Ectodermal cell (in vitro differentiated cells): ENCODE measurements around the gene ENGASE.
A peak's percentile ranks its signal among the peaks of the same experiment; 100 is the strongest.
"Not testable (repeated sequence)": the region's sequence is repeated elsewhere in the genome, so short reads cannot be mapped to it uniquely, and the experiment has no call there.

Source experiments
- H3K27ac ChIP-seq: 2 replicates; pipeline ENCODE4 v1.7.0; 2013; ENCODE audit warnings: mild to moderate bottlenecking, low read depth, low read length; ENCODE audit not compliant: insufficient read depth, poor library complexity, severe bottlenecking
- H3K27me3 ChIP-seq: 2 replicates; pipeline ENCODE4 v1.7.0; 2013; ENCODE audit warnings: mild to moderate bottlenecking, low read length; ENCODE audit not compliant: insufficient read depth, control insufficient read depth, poor library complexity, severe bottlenecking
- H3K36me3 ChIP-seq: one replicate; pipeline ENCODE4 v1.7.0; 2013; ENCODE audit warnings: low read length; ENCODE audit not compliant: control insufficient read depth, insufficient read depth
- H3K4me1 ChIP-seq: one replicate; pipeline ENCODE4 v1.7.0; 2013; ENCODE audit warnings: low read length; ENCODE audit not compliant: control insufficient read depth, insufficient read depth
- H3K4me3 ChIP-seq: 2 replicates; pipeline ENCODE4 v1.7.0; 2013; ENCODE audit warnings: low read depth, low read length, control low read depth; ENCODE audit not compliant: insufficient read depth
- H3K9me3 ChIP-seq: 2 replicates; pipeline ENCODE4 v1.7.0; 2013; ENCODE audit warnings: mild to moderate bottlenecking, low read length, moderate library complexity; ENCODE audit not compliant: control insufficient read depth
- WGBS, 2 experiments: methylation state at CpG; one replicate each; pipeline ENCODE4 v1.1.7; 2013; ENCODE audit warnings: missing lambda C conversion rate in 2 of 2; 5-methylcytosine and 5-hydroxymethylcytosine counted together

Gene ENGASE

GRCh38 chr17:79071161-79071740, 3.4 kb upstream of the ENGASE start:
- Histone ChIP-seq H3K27ac (no peak overlapping the region), H3K27me3 (peaks cover 8% of the 10 kb centered on the region), H3K4me1 (no peaks in the 10 kb centered on the region), H3K9me3 (no peaks in the 10 kb centered on the region), H3K4me3 (no peak overlapping the region), H3K36me3 (no peaks in the 10 kb centered on the region)
- 86 to 89% methylated on average over 6 of the region's 6 CpGs for WGBS, 2 experiments

GRCh38 chr17:79072544-79072943, 2.1 kb upstream of the ENGASE start:
- Histone ChIP-seq H3K4me3 (no peak overlapping the region), H3K4me1 (no peaks in the 10 kb centered on the region), H3K27me3 (peaks cover 8% of the 10 kb centered on the region), H3K9me3 (no peaks in the 10 kb centered on the region), H3K27ac (no peak overlapping the region), H3K36me3 (no peaks in the 10 kb centered on the region)
- WGBS, 2 experiments = 92 to 93% methylated on average over 10 of the region's 10 CpGs

- no peaks in the 10 kb centered on the region for H3K4me1 ChIP-seq
- no peaks in the 10 kb centered on the region for H3K9me3 ChIP-seq
- H3K4me3 ChIP-seq = no peak overlapping the region
- no peak overlapping the region for H3K27ac ChIP-seq
- no peaks in the 10 kb centered on the region for H3K36me3 ChIP-seq
- peaks cover 8% of the 10 kb centered on the region for H3K27me3 ChIP-seq
- WGBS, 2 experiments = 89 to 91% methylated on average over 8 of the region's 8 CpGs
These were observed 1.5 kb upstream of the ENGASE start for GRCh38 chr17:79073016-79073705.

GRCh38 chr17:79073706-79074088, 927 bp upstream of the ENGASE start:
- Histone ChIP-seq H3K4me3 (no peak overlapping the region), H3K36me3 (no peaks in the 10 kb centered on the region), H3K9me3 (no peaks in the 10 kb centered on the region), H3K27me3 (peaks cover 8% of the 10 kb centered on the region), H3K4me1 (no peaks in the 10 kb centered on the region), H3K27ac (no peak overlapping the region)
- 95 to 96% methylated on average over 6 of the region's 6 CpGs for WGBS, 2 experiments

- WGBS, 2 experiments = 79 to 82% methylated on average over 22 of the region's 22 CpGs
- not testable (repeated sequence) for H3K27me3 ChIP-seq, H3K36me3 ChIP-seq, H3K9me3 ChIP-seq, H3K27ac ChIP-seq, H3K4me3 ChIP-seq, H3K4me1 ChIP-seq
These were observed 439 bp upstream of the ENGASE start for GRCh38 chr17:79074121-79074648.

GRCh38 chr17:79075446-79075750, 774 bp downstream of the ENGASE start:
- H3K4me1 ChIP-seq = no peaks in the 10 kb centered on the region
- H3K27ac ChIP-seq = no peak overlapping the region
- no peaks in the 10 kb centered on the region for H3K9me3 ChIP-seq
- peak overlapping the region; percentile 64 for H3K4me3 ChIP-seq
- H3K36me3 ChIP-seq = peaks cover 5% of the 10 kb centered on the region
- WGBS, 2 experiments = 48 to 50% methylated on average over 6 of the region's 6 CpGs
- H3K27me3 ChIP-seq = peaks cover 8% of the 10 kb centered on the region

GRCh38 chr17:79075861-79076406, 1.3 kb downstream of the ENGASE start:
- Histone ChIP-seq H3K9me3 (no peaks in the 10 kb centered on the region), H3K27ac (no peak overlapping the region), H3K4me1 (no peaks in the 10 kb centered on the region), H3K27me3 (peaks cover 8% of the 10 kb centered on the region), H3K36me3 (peaks cover 8% of the 10 kb centered on the region), H3K4me3 (peak overlapping the region; percentile 64)
- 83 to 84% methylated on average over 9 of the region's 9 CpGs for WGBS, 2 experiments

GRCh38 chr17:79077587-79077986, 3.0 kb downstream of the ENGASE start:
- Histone ChIP-seq H3K4me1 (peaks cover 3% of the 10 kb centered on the region), H3K27ac (no peak overlapping the region), H3K36me3 (peaks cover 8% of the 10 kb centered on the region), H3K4me3 (no peak overlapping the region), H3K9me3 (no peaks in the 10 kb centered on the region), H3K27me3 (peaks cover 8% of the 10 kb centered on the region)
- 95 to 97% methylated on average over 12 of the region's 12 CpGs for WGBS, 2 experiments

GRCh38 chr17:79078476-79079190, 4.0 kb downstream of the ENGASE start:
- Histone ChIP-seq H3K4me1 (peaks cover 3% of the 10 kb centered on the region), H3K4me3 (no peak overlapping the region), H3K27ac (no peak overlapping the region), H3K36me3 (peaks cover 8% of the 10 kb centered on the region), H3K27me3 (peaks cover 8% of the 10 kb centered on the region), H3K9me3 (no peaks in the 10 kb centered on the region)
- WGBS, 2 experiments = 87 to 88% methylated on average over 21 of the region's 21 CpGs
